ENCODE data around the gene DPEP2NB.

DNA sequence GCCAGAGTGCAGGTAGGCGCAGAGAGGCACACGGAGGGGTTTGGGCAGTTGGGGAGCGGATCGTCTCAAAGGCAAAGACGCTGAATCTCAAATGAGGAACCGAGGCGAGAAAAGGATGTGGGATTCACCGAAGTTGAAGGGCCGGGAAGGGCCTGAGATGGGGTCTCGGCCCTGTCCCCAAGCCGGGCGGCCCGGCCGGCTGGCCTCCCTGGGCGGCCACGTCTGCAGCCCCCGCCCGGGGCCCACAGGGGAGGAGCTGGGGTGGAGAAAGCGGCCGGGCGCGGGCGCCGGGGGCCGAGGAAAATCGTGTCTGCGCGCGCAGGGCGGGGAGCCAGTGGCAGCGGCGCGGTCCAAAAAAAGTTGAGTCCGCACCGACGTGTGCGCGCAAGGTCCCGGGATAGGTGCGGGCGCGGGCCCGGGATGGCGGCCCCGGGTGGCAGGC is 47.7 kb downstream of the DPEP2NB start:
- no peak for TF ChIP-seq POLR2A (IDR thresholded peaks at IDR 0.05)
- TF ChIP-seq CTCF (IDR thresholded peaks at IDR 0.05) = no peak
- no peak for TF ChIP-seq EP300 (IDR thresholded peaks at IDR 0.05)

Measured in upper lobe of left lung (tissue), 4 donors.